Left ventricle myocardium inferior (tissue), 1 donor: Measurements from ENCODE around the gene XRN2. TPM values are rescaled to one million over a fixed set of nuclear protein-coding genes. Genes with fewer than 3 reads are reported as not detected.
"Not testable (repeated sequence)": the region's sequence is repeated elsewhere in the genome, so short reads cannot be mapped to it uniquely, and the experiment has no call there.

Source experiments
- DNase-seq: peaks from one replicate; pipeline ENCODE4 v3.0.0-alpha.2; 2020
- H3K27ac ChIP-seq: fragments of 200-600 bp; replicated peaks from 2 replicates; pipeline ENCODE4 v1.8.0; 2021
- H3K27me3 ChIP-seq: fragments of 200-600 bp; 2 replicates; pipeline ENCODE4 v1.8.0; 2021; ENCODE audit warnings: low read depth
- H3K36me3 ChIP-seq: fragments of 200-600 bp; 2 replicates; pipeline ENCODE4 v1.8.0; 2021
- H3K4me1 ChIP-seq: fragments of 200-600 bp; 2 replicates; pipeline ENCODE4 v1.8.0; 2021
- H3K4me3 ChIP-seq: fragments of 200-600 bp; 2 replicates; pipeline ENCODE4 v1.8.0; 2021; ENCODE audit warnings: mild to moderate bottlenecking, moderate library complexity
- H3K9me3 ChIP-seq: fragments of 200-600 bp; replicated peaks from 2 replicates; pipeline ENCODE4 v1.8.0; 2021
- CTCF ChIP-seq: fragments of 200-600 bp; IDR thresholded peaks from 2 replicates; pipeline ENCODE4 v1.8.0; 2021; ENCODE audit warnings: antibody characterized with exemption, mild to moderate bottlenecking, borderline replicate concordance
- intact Hi-C: fragments of 100-400 bp; cut with micrococcal nuclease; formaldehyde crosslinking; loops from one replicate; pipeline ENCODE4 v1.11.0; 2022
- total RNA-seq: library from RNA; stranded (reverse); fragmentation: NEBNext Ultra II Directional; extraction: Animal tissue kit (Norgen Biotek cat#: 25700); gene quantifications from one replicate; pipeline ENCODE4 v1.2.1, GENCODE V29; 2021
- donor health status: DM: no; HTN: yes; CAD: no; lungs with severe emphysema.

Gene XRN2
- total RNA-seq, 1 donor from 2014 or later, result 33.7 TPM

- intact Hi-C loops, result no loop called here
- Histone ChIP-seq H3K4me1 (peaks cover 16% of the 10 kb centered on the region), H3K9me3 (no peaks in the 10 kb centered on the region), H3K36me3 (no peaks in the 10 kb centered on the region), H3K27me3 (peaks cover 100% of the 10 kb centered on the region), H3K4me3 (peak overlapping the region; percentile 45), H3K27ac (no peak overlapping the region)
- no peak for TF ChIP-seq CTCF
- DNase-seq, result no peak
These were observed 93.6 kb downstream of the XRN2 start for GRCh38 chr20:21396599-21397340.

DNA sequence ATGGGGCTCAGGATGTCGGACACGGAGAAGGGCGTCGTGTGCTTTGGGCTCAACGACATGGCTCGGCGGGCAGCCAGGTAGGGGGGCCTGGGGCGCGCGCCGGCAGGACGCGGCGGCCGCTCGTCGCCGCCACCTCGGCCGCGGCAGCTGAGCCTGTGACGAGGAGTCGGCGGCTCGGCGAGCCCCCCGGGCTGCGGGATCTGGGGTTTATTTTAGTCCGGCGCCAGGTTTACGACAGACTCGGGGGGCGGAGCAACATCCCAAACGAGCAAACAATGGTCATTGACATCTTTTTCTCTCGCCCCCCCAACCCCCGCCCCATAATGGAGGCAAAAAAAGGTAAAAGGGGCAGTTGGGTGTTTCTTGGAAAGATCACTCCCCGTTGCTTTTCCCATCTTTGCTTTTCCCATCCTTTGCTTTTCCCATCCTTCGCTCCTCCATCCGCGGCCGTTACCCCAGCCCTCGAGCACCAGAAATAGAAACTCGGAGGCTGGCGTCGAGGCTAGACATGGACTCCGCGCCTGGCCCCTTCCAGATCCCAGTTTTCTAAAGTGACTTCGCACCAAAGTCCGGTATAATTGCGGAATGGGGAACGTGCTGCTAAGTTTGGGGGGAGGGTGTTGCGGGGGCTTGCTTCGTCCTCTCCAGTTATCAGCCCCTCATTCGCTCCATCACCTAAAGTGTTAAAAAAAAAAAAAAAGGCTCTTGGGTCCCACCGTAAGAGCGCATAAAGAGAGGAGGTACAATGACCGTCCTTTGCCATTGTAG lies 94.4 kb downstream of the XRN2 start, which contains the start of gene NKX2-4:
Gene NKX2-4, minus strand, starts transcription at position 186 of the 768 bp plus-strand sequence. Its CDS starts 127 bp downstream, at position 59.
- H3K4me1 ChIP-seq, result peaks cover 15% of the 10 kb centered on the region
- H3K4me3 ChIP-seq, result peak within 1 kb of the TSS; percentile 45
- peaks cover 100% of the 10 kb centered on the region for H3K27me3 ChIP-seq
- intact Hi-C loops, result no loop called here
- TF ChIP-seq CTCF, result no peak
- DNase-seq, result no peak
- H3K27ac ChIP-seq, result no peak within 1 kb of the TSS
- H3K9me3 ChIP-seq, result no peaks in the 10 kb centered on the region
- H3K36me3 ChIP-seq, result no peaks in the 10 kb centered on the region

GRCh38 chr20:21398109-21399004 lies 95.2 kb downstream of the XRN2 start:
- no peak for DNase-seq
- Histone ChIP-seq H3K4me3 (no peak overlapping the region), H3K9me3 (no peaks in the 10 kb centered on the region), H3K27me3 (peaks cover 100% of the 10 kb centered on the region), H3K4me1 (peaks cover 15% of the 10 kb centered on the region), H3K36me3 (no peaks in the 10 kb centered on the region), H3K27ac (no peak overlapping the region)
- TF ChIP-seq CTCF, result no peak
- intact Hi-C loops, result no loop called here

GRCh38 chr20:21399005-21399475 lies 95.9 kb downstream of the XRN2 start:
- TF ChIP-seq CTCF, result no peak
- Histone ChIP-seq H3K36me3 (no peaks in the 10 kb centered on the region), H3K4me1 (peaks cover 15% of the 10 kb centered on the region), H3K27me3 (peaks cover 100% of the 10 kb centered on the region), H3K4me3 (no peak overlapping the region), H3K27ac (no peak overlapping the region), H3K9me3 (no peaks in the 10 kb centered on the region)
- DNase-seq, result no peak
- intact Hi-C loops, result no loop called here

- DNase-seq, result no peak
- no peak for TF ChIP-seq CTCF
- no peaks in the 10 kb centered on the region for H3K4me1 ChIP-seq
- H3K27ac ChIP-seq, result no peak overlapping the region
- peaks cover 86% of the 10 kb centered on the region for H3K27me3 ChIP-seq
- no peaks in the 10 kb centered on the region for H3K36me3 ChIP-seq
- no peak overlapping the region for H3K4me3 ChIP-seq
- intact Hi-C loops, result no loop called here
- peaks cover 29% of the 10 kb centered on the region for H3K9me3 ChIP-seq
These were observed 108.6 kb downstream of the XRN2 start for GRCh38 chr20:21411725-21412124.

GRCh38 chr20:21413996-21414395 lies 110.9 kb downstream of the XRN2 start:
- DNase-seq, H3K4me1 ChIP-seq, intact Hi-C loops, H3K4me3 ChIP-seq, H3K36me3 ChIP-seq, H3K27ac ChIP-seq: not testable (repeated sequence)
- Histone ChIP-seq H3K27me3 (peaks cover 69% of the 10 kb centered on the region), H3K9me3 (peaks cover 47% of the 10 kb centered on the region)

- H3K4me1 ChIP-seq, intact Hi-C loops: not testable (repeated sequence)
These were observed 116.0 kb downstream of the XRN2 start for GRCh38 chr20:21419147-21419546.

More at GRCh38 chr20:21419147-21419546, 116.0 kb downstream of the XRN2 start:
- H3K4me3 ChIP-seq, DNase-seq, H3K36me3 ChIP-seq, H3K27ac ChIP-seq: not testable (repeated sequence)
- peaks cover 68% of the 10 kb centered on the region for H3K9me3 ChIP-seq
- peaks cover 32% of the 10 kb centered on the region for H3K27me3 ChIP-seq
